Mammary epithelial cell (primary cell): ENCODE data around the gene RNF111.

Experiments used
- EZH2 ChIP-seq: IDR thresholded peaks from 2 replicates; pipeline ENCODE4 v1.6.1; 2012; ENCODE audit warnings: low read length, inconsistent platforms, borderline replicate concordance
- TF ChIP-seq, protein P1 (sequence below), 2 donors: IDR thresholded peaks in 1 of 2; conservative IDR thresholded peaks in 1 of 2; 2 replicates each; pipeline ENCODE4 v1.5.1; 2011 to 2012; ENCODE audit warnings: inconsistent platforms in 2 of 2, low read length in 2 of 2, mild to moderate bottlenecking in 2 of 2, control low read depth in 1 of 2, low read depth in 1 of 2; ENCODE audit not compliant: insufficient read depth in 1 of 2; ENCODE audit errors: extremely low read depth in 1 of 2

GRCh38 chr15:59059076-59059597, 71.7 kb downstream of the RNF111 start:
- TF ChIP-seq, protein P1, sequence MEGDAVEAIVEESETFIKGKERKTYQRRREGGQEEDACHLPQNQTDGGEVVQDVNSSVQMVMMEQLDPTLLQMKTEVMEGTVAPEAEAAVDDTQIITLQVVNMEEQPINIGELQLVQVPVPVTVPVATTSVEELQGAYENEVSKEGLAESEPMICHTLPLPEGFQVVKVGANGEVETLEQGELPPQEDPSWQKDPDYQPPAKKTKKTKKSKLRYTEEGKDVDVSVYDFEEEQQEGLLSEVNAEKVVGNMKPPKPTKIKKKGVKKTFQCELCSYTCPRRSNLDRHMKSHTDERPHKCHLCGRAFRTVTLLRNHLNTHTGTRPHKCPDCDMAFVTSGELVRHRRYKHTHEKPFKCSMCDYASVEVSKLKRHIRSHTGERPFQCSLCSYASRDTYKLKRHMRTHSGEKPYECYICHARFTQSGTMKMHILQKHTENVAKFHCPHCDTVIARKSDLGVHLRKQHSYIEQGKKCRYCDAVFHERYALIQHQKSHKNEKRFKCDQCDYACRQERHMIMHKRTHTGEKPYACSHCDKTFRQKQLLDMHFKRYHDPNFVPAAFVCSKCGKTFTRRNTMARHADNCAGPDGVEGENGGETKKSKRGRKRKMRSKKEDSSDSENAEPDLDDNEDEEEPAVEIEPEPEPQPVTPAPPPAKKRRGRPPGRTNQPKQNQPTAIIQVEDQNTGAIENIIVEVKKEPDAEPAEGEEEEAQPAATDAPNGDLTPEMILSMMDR (conservative IDR thresholded peaks at IDR 0.05 in 1 of 2, IDR thresholded peaks at IDR 0.05 in 1 of 2; ENCODE audit: extremely low read depth in 1 of 2, insufficient read depth in 1 of 2, low read depth in 1 of 2, low read length in 2 of 2) = no peak
- TF ChIP-seq EZH2 = no peak
